GM21360 (cell line): Measurements from ENCODE around the gene KRT2.

Experiments
- ATAC-seq: cut with Tn5 transposase; IDR thresholded peaks from one replicate; pipeline ENCODE4 v1.9.1; 2021; ENCODE audit warnings: mild to moderate bottlenecking, moderate library complexity; ENCODE audit not compliant: unreplicated experiment

Gene KRT2

DNA sequence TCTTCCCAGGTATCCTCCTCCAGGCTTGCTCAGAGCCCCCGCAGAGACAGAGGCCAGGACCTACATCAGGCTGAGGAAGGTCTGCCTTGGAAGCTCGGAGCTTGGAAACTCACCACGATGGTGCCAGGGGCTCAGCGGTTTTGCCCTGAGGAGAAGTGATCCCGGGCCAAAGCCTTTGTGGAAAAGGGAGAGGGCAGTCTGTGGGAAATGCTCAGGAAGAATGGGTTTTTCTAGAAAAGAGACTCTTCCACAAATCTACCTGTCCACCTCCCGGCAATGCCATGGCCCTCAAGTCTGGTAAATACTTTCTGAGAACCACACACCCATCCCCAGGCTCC is 8.0 kb downstream of the KRT2 start:
- no peak for ATAC-seq

GRCh38 chr12:52643233-52644077 is 8.6 kb downstream of the KRT2 start:
- no peak for ATAC-seq

DNA sequence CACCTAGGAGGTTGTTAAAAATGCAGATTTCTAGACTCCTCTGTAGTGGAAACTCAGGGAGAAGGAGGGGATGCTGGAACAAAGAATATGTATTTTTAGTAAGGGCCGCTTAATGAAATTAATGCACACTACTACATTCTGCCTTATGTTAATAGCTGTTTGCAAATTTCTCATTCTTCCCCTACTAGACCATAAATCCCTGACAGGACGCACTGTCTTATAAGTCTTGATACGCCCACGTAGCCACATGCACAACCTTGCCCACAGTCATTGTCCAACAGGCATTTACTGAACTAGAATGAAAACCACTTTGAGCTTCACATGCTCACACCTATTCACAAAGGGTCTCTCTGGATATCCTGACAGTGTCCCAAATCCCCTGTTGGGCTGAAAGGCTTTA is 10.5 kb downstream of the KRT2 start:
- no peak for ATAC-seq

- ATAC-seq, result no peak
Measured at GRCh38 chr12:52637299-52637698, 14.7 kb downstream of the KRT2 start.

GRCh38 chr12:52636592-52637258 is 15.3 kb downstream of the KRT2 start:
- no peak for ATAC-seq

DNA sequence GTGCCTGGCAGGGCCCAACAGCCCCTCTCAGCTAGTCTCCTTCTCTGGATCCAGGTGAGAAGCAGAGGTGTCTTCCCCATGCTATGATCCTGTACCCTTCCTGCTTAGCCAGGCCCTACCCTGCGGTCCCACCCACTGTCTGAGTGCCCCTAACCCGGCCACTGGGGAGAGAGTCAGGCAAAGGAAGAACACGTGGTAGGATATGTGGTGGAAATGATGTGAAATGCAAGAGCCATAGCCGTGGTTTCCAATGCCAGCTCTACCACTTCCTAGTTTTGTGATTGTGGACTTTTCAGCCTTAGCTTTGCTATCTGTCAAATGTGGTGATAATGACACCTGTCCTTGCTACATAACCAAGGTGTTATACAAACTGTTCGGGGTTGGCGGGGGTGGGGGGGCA is 15.8 kb downstream of the KRT2 start:
- ATAC-seq, result no peak

DNA sequence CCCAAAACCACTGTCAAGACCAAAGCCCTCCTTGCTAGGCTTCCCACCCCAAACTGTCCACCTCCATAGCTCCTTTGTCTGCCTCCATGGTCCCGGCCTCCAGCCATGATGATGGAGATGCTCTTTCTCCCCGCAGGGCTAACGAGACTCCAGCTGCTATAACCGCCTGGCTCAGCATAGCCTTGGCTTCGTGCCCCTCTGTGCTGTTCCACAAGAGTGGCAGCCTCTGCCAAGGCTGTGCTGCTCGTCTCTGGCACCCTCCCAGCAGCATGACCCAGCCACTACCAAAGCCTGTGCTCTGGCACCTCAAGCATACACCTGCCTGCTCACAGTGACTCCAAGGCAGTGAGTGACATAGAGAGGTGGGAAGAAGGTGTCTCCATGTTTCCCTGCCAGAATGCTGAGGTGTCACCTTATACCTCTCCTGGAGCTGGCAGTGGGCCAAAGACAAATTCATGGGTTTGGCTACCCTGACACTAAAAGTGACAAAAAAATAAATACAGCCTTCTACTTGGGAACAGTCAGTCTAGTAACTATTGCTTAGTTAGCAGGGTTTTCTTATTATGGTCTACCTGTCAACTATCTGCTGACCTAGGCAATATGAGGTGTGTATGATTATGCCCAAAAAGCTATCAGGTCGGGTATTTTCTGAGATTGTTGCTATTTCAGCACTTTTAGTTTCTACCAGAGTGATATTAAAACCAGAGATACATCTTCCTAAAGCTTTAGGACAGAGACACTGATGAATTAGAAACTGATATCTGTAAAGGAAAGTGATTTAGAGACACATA is 17.6 kb downstream of the KRT2 start:
- no peak for ATAC-seq

DNA sequence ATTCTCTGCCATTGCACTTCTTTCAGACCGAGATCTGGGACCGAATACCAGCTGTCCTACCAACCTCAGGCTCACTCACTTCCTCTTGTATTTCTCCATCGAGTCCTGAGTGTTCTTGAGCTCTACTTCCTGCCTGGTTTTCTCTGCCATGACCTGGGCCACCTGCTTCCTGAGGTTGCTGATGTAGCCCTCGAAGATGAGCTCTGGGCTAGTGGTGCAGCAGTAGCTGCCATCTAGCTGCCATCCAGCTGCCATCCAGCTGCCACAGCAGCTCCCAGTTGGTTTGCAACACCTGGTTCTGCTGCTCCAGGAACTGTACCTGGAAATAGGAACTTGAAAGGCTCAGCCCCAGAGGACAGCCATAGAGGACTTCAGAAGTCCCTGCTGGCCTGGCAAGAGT is 18.6 kb downstream of the KRT2 start:
- ATAC-seq, result no peak

- no peak for ATAC-seq
Measured at GRCh38 chr12:52632656-52633055, 19.4 kb downstream of the KRT2 start.

DNA sequence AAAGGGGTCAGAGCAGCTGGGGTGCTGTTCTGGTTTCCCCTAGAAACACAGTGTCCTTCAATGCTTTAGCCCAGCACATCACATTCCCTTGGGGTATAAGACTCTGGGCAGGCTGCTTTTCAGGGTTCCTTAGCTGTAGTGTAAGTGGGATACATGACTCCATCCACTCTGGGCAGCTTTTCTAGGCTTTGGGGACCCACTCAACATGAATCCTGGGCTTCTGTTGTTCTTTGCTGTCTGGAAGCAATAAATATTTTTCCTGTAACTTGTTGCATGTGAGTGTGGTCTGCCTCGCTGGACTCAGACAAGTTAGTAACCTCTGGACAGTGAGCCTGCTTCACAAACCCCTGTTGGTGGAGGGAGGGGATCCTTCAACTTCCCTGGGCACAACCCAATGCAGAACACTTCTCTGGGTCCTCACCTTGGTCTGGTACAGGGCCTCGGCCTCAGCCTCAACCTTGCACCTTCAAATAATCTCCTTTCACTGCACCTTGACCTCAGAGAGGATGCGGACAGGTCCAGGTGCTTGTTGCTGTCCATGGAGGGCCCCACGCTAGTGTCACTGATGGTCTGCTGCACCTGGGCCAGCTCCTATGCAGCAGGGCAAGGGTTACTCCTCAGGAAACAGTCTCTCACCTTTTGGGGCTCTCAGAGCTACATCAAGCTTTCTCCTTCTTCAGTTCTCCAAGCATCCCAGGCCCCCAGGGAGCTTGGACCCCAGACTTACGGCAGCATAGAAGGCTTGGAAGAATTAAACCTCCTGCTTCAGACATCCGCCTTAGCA is 20.1 kb downstream of the KRT2 start:
- ATAC-seq, result no peak

DNA sequence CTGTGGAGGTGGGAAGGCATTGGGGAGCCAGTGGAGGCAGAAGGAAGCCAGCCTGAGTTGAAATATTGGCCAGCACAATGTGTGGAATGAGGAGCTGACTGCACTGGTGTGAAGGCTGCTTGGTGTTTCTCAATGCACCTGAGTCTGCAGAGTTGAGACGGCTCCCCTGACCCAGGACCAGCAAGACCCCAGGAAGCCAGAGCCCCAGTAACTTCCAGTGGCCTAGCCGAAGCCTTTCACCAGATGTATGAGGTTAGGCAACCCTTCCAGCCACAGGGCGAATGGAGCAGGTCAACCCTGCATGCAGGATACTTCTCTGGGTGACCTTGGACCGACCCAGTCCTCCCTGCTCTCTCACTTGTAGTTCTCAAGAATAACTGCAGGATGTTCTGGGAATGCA is 20.7 kb downstream of the KRT2 start:
- no peak for ATAC-seq

DNA sequence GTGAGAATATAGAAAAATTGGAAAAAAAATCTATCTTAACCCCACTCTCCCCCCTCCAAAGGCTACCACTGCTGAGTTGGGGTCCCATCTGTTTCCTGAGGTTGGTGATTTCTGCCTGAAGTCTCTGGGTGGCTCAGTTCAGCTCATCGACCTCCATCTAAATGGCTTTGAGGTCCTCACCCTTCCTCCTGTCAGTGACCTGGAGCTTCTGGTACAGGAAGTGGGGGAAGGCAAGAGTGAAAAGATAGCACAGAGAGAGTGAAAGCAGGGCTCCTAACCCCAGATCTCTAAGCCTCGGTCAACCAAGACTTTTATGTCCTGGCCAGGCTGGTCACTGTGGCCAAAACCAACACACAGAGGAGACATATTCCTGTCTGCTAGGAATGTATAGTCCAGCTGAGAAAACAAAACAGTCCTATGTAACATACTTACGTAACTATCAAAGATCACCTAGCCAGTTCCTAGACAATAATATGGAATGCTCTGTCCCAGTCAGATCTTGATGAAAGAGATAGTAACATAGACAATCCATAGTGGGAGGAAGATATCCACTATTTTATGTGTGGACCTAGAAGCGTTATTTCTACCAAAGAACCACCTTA is 21.3 kb downstream of the KRT2 start:
- no peak for ATAC-seq

- ATAC-seq, result no peak
Measured at GRCh38 chr12:52630008-52630500, 22.0 kb downstream of the KRT2 start.

DNA sequence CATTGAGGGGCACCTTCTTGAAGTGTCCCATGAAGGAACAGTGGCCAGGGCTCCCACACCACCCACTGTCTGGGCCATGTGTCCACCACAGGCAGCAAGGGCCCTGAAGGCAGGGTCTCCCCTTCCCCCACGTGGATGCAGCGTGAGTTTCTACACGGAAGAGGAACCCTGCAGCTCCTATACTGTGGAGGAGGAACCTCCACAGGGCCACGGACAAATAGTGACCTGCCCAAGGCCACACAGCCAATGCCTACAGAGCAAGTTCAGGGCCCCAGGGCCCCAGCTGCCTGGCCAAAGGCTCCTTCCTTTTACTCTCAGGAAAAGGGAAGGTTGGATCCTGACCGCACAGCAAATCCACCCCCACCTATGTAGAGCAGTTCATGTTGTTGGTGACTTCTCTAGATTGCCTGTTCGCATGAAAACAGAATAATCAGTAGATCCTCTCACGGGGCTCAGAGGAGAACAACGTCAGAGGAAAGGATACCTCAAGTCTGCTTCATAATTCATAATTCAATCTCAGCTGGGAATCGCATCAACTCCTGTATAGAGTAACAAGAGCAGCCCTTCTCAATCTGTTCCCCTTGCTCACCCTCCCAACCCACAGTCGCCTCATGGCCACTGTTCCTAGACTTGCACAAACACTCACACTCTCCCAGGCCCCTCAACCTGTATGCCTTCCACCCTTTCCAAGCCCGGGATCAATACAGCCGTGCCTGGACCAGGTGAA is 22.6 kb downstream of the KRT2 start:
- ATAC-seq, result no peak

- no peak for ATAC-seq
Measured at GRCh38 chr12:52628841-52629240, 23.2 kb downstream of the KRT2 start.

DNA sequence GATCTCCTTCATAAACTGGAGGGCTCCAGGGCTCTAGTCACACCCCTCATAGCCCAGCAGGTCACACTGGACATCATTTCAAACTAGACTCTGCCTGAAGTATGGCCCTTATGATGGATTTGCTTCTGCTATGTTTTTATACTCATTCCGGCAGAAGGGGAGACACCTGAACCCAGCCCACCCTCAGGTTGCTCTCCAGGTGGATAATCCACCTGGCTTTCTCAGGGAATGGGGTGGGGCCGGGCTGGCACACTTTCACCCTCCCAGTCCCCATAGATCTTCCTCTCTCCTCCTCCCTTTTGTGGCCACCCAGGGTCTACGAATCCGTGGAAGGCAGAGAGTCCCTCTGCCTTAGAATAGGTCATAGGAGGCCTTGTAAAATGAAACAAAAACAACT is 23.9 kb downstream of the KRT2 start:
- no peak for ATAC-seq

- ATAC-seq, result no peak
Measured at GRCh38 chr12:52627395-52628110, 24.5 kb downstream of the KRT2 start.

- ATAC-seq, result no peak
Measured at GRCh38 chr12:52622349-52622748, 29.7 kb downstream of the KRT2 start.

GRCh38 chr12:52618866-52619265 is 33.1 kb downstream of the KRT2 start:
- ATAC-seq, result no peak
